ENCODE data around the gene CIDEC. TPM values are rescaled to one million over a fixed set of nuclear protein-coding genes. Genes with fewer than 3 reads are reported as not detected.
"Not testable (repeated sequence)": the region's sequence is repeated elsewhere in the genome, so short reads cannot be mapped to it uniquely, and the experiment has no call there.

Gene CIDEC
- total and polyA plus RNA-seq, 2 of the 8 experiments (the other 6 are each of a cell fraction or from before 2014, with no cell fraction given), result not detected

DNA sequence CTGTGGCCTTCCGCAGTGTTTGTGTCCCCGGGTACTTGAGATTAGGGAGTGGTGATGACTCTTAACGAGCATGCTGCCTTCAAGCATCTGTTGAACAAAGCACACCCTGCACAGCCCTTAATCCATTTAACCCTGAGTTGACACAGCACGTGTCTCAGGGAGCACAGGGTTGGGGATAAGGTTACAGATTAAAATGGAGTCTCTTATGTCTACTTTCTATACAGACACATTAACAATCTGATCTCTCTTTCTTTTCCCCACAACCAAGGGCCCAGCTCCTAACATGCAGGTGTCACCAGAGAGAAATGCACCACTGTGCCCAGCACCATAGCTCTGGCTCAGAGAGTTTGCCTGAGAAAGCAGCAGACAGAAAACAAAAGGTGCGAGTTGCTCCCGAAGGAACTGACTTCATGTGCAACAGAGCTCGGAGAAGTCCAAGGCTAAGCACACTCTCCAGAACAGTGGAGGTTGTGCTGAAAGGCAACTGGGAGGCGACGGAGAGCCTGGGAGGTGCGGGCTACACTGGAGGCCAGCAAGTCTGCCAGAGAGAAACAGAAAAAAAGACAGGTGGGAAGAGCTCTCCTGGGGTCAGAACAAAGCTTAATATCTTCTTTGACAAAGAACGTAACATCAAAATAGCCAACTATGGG lies 25.6 kb downstream of the CIDEC start:
- not testable (repeated sequence) for H3K4me1 ChIP-seq (replicated peaks in 1 of 4; ENCODE audit: control insufficient read depth in 3 of 4, insufficient read depth in 4 of 4, low read length in 3 of 4); H3K14ac ChIP-seq (ENCODE audit: insufficient read length); H3K9me3 ChIP-seq (ENCODE audit: insufficient read depth in 2 of 2, low read depth in 1 of 2, low read length in 1 of 2); H4K20me1 ChIP-seq (replicated peaks in 1 of 2; ENCODE audit: control insufficient read depth in 1 of 2, insufficient read depth in 2 of 2, low read length in 2 of 2); H4K5ac ChIP-seq (ENCODE audit: insufficient read length, low read depth, low read length); H3K56ac ChIP-seq (replicated peaks; ENCODE audit: insufficient read length, low read depth, low read length); H3K27me3 ChIP-seq (replicated peaks in 1 of 4; ENCODE audit: control insufficient read depth in 3 of 4, extremely low read depth in 1 of 4, insufficient read depth in 3 of 4, low read length in 3 of 4); H4K91ac ChIP-seq (replicated peaks; ENCODE audit: insufficient read length, low read length); H3K18ac ChIP-seq (ENCODE audit: extremely low read depth, low read length); H2BK15ac ChIP-seq (ENCODE audit: low read length); H3K9ac ChIP-seq (replicated peaks in 1 of 4; ENCODE audit: extremely low read depth in 1 of 4, low read depth in 3 of 4, low read length in 3 of 4); H2BK20ac ChIP-seq (ENCODE audit: low read length); H3K36me3 ChIP-seq (ENCODE audit: control insufficient read depth in 2 of 4, insufficient read depth in 4 of 4, low read length in 3 of 4); H2BK5ac ChIP-seq (ENCODE audit: low read depth, low read length); H2BK12ac ChIP-seq (ENCODE audit: low read depth, low read length); FAIRE-seq; H2AFZ ChIP-seq (ENCODE audit: low read length); H3K27ac ChIP-seq (ENCODE audit: low read depth, low read length); H3K4me2 ChIP-seq (ENCODE audit: insufficient read depth in 1 of 2, low read depth in 2 of 2, low read length in 2 of 2); H3K23ac ChIP-seq (ENCODE audit: insufficient read length); DNase-seq (ENCODE audit: low read depth in 1 of 2, low spot score in 2 of 2); H3K4ac ChIP-seq (replicated peaks; ENCODE audit: insufficient read length, low read depth, low read length); H2BK120ac ChIP-seq (replicated peaks; ENCODE audit: low read depth, low read length); H3K4me3 ChIP-seq (ENCODE audit: extremely low read depth in 1 of 4, insufficient read depth in 2 of 4, low read depth in 3 of 4, low read length in 4 of 4); H3K23me2 ChIP-seq (ENCODE audit: low read depth, low read length); H2AK5ac ChIP-seq (ENCODE audit: low read depth, low read length); H3K79me1 ChIP-seq (ENCODE audit: low read depth, low read length); H3K79me2 ChIP-seq (ENCODE audit: control insufficient read depth in 1 of 2, insufficient read depth in 2 of 2, low read length in 2 of 2)
- peak overlapping the region; percentile 51; the same call in 1 of the 2 replicates for H4K8ac ChIP-seq (ENCODE audit: extremely low read depth, insufficient read depth, low read length)
- WGBS, 2 experiments (ENCODE audit: extremely low coverage in 1 of 2, insufficient coverage in 1 of 2, insufficient read length in 1 of 2, insufficient replicate concordance in 2 of 2, low coverage in 1 of 2, low lambda C conversion rate in 2 of 2, missing lambda C conversion rate in 1 of 2), result 88% methylated on average over 11 of the region's 11 CpGs; no CpG with 5 or more reads in 1 of the 2 experiments
- POLR2A ChIA-PET (ENCODE audit: partially characterized antibody), result interaction anchor here (0.6 to 0.9 kb wide), 2 partner anchors 37 to 417 kb away, joined by 3 to 5 read pairs; no protein-coding TSS in a partner anchor
- CTCF ChIA-PET (ENCODE audit: partially characterized antibody), result interaction anchor here (0.7 to 1.7 kb wide), 10 partner anchors 20 to 320 kb away, joined by 3 to 4 read pairs (median 4); no protein-coding TSS in a partner anchor

All from H1 (cell line).